Smooth muscle cell (in vitro differentiated cells): ENCODE data around the gene GALNT11. TPM values are rescaled to one million over a fixed set of nuclear protein-coding genes. Genes with fewer than 3 reads are reported as not detected.

ENCODE experiments used
- DNase-seq: peaks from one replicate; lab custom pipeline; 2025; ENCODE audit not compliant: unreplicated experiment; lab: John Stamatoyannopoulos, UW
- H2AFZ ChIP-seq: fragments of 200-600 bp; sonication (generic); 2 replicates; pipeline ENCODE4 v1.6.0; 2016; ENCODE audit warnings: antibody characterized with exemption, low read depth, mild to moderate bottlenecking
- H3F3A ChIP-seq: fragments of 200-600 bp; sonication (generic); 2 replicates; pipeline ENCODE4 v1.6.0; 2017; ENCODE audit warnings: antibody characterized with exemption, low read depth
- H3K27ac ChIP-seq: fragments of 200-600 bp; sonication (generic); 2 replicates; pipeline ENCODE4 v1.5.1; 2016; ENCODE audit warnings: low read depth, mild to moderate bottlenecking
- H3K27me3 ChIP-seq: fragments of 200-600 bp; sonication (generic); 2 replicates; pipeline ENCODE4 v1.6.1; 2016; ENCODE audit warnings: low read depth, mild to moderate bottlenecking
- H3K36me3 ChIP-seq: fragments of 200-600 bp; sonication (generic); 2 replicates; pipeline ENCODE4 v1.5.1; 2016; ENCODE audit warnings: low read depth
- H3K4me1 ChIP-seq: fragments of 200-600 bp; sonication (generic); 2 replicates; pipeline ENCODE4 v1.5.1; 2016; ENCODE audit warnings: low read depth
- H3K4me2 ChIP-seq: fragments of 200-600 bp; sonication (generic); 2 replicates; pipeline ENCODE4 v1.6.0; 2016; ENCODE audit warnings: mild to moderate bottlenecking
- H3K4me3 ChIP-seq: fragments of 200-600 bp; sonication (generic); 2 replicates; pipeline ENCODE4 v1.5.1; 2016; ENCODE audit warnings: mild to moderate bottlenecking
- H3K79me2 ChIP-seq: fragments of 200-600 bp; sonication (generic); 2 replicates; pipeline ENCODE4 v1.6.0; 2016; ENCODE audit warnings: low read depth, mild to moderate bottlenecking
- H3K9ac ChIP-seq: fragments of 200-600 bp; sonication (generic); 2 replicates; pipeline ENCODE4 v1.6.0; 2016; ENCODE audit warnings: low read depth
- H3K9me3 ChIP-seq: fragments of 200-600 bp; sonication (generic); replicated peaks from 2 replicates; pipeline ENCODE4 v1.5.1; 2016; ENCODE audit warnings: low read depth
- H4K20me1 ChIP-seq: fragments of 200-600 bp; sonication (generic); 2 replicates; pipeline ENCODE4 v1.6.0; 2016; ENCODE audit warnings: low read depth
- CTCF ChIP-seq: fragments of 200-600 bp; sonication (generic); IDR thresholded peaks from 2 replicates; pipeline ENCODE4 v1.5.1; 2017; ENCODE audit warnings: borderline replicate concordance, mild to moderate bottlenecking, antibody characterized with exemption; ENCODE audit not compliant: insufficient read depth, poor library complexity, severe bottlenecking
- WGBS: methylation state at CpG from one replicate; pipeline ENCODE4 v1.1.7; 2016; ENCODE audit warnings: low lambda C conversion rate; 5-methylcytosine and 5-hydroxymethylcytosine counted together
- polyA plus RNA-seq: library from polyadenylated mRNA; unstranded; fragments of >200 nt; fragmentation: Nextera tagmentation; extraction: Ambion mirVana; gene quantifications from 2 replicates; pipeline ENCODE4 v1.2.1, GENCODE V29; 2016
- total RNA-seq: library from RNA; depleted of rRNA; stranded (reverse); fragments of >200 nt; gene quantifications from 2 replicates; pipeline ENCODE4 v1.2.3, GENCODE V29; 2014

Gene GALNT11
- total and polyA plus RNA-seq, 2 experiments from 2014 or later, result 40.8 to 73.6 TPM

GRCh38 chr7:151982806-151983205 is 42.7 kb upstream of the GALNT11 start:
- Histone ChIP-seq H3K27me3 (no peaks in the 10 kb centered on the region), H3K4me2 (no peak overlapping the region), H3K9me3 (no peaks in the 10 kb centered on the region), H3K4me3 (no peak overlapping the region), H3K36me3 (no peaks in the 10 kb centered on the region), H3F3A (no peaks in the 10 kb centered on the region), H2AFZ (no peak overlapping the region), H4K20me1 (no peaks in the 10 kb centered on the region), H3K79me2 (no peaks in the 10 kb centered on the region), H3K9ac (no peak overlapping the region), H3K4me1 (no peaks in the 10 kb centered on the region), H3K27ac (no peak overlapping the region)
- no peak for DNase-seq
- WGBS, result 82% methylated on average over 5 of the region's 5 CpGs
- TF ChIP-seq CTCF, result no peak

GRCh38 chr7:151984612-151985011 is 40.9 kb upstream of the GALNT11 start:
- WGBS, result 80% methylated on average over 3 of the region's 3 CpGs
- no peaks in the 10 kb centered on the region for H3K79me2 ChIP-seq
- H3K4me1 ChIP-seq, result no peaks in the 10 kb centered on the region
- H3K4me2 ChIP-seq, result no peak overlapping the region
- no peaks in the 10 kb centered on the region for H3K27me3 ChIP-seq
- H3K27ac ChIP-seq, result no peak overlapping the region
- TF ChIP-seq CTCF, result no peak
- H3K9me3 ChIP-seq, result no peaks in the 10 kb centered on the region
- no peaks in the 10 kb centered on the region for H3K36me3 ChIP-seq
- no peak for DNase-seq
- no peak overlapping the region for H2AFZ ChIP-seq
- no peak overlapping the region for H3K9ac ChIP-seq
- no peaks in the 10 kb centered on the region for H4K20me1 ChIP-seq
- H3K4me3 ChIP-seq, result no peak overlapping the region
- H3F3A ChIP-seq, result no peaks in the 10 kb centered on the region

- WGBS, result 84% methylated on average over 18 of the region's 18 CpGs
- H4K20me1 ChIP-seq, result no peaks in the 10 kb centered on the region
- no peak overlapping the region for H3K9ac ChIP-seq
- no peaks in the 10 kb centered on the region for H3K27me3 ChIP-seq
- H3K36me3 ChIP-seq, result no peaks in the 10 kb centered on the region
- H3K79me2 ChIP-seq, result no peaks in the 10 kb centered on the region
- no peaks in the 10 kb centered on the region for H3K4me1 ChIP-seq
- H2AFZ ChIP-seq, result no peak overlapping the region
- DNase-seq, result no peak
- TF ChIP-seq CTCF, result no peak
- H3K9me3 ChIP-seq, result no peaks in the 10 kb centered on the region
- no peaks in the 10 kb centered on the region for H3F3A ChIP-seq
- H3K4me2 ChIP-seq, result no peak overlapping the region
- no peak overlapping the region for H3K4me3 ChIP-seq
- H3K27ac ChIP-seq, result no peak overlapping the region
Measured at GRCh38 chr7:151987748-151988529, 37.5 kb upstream of the GALNT11 start.

DNA sequence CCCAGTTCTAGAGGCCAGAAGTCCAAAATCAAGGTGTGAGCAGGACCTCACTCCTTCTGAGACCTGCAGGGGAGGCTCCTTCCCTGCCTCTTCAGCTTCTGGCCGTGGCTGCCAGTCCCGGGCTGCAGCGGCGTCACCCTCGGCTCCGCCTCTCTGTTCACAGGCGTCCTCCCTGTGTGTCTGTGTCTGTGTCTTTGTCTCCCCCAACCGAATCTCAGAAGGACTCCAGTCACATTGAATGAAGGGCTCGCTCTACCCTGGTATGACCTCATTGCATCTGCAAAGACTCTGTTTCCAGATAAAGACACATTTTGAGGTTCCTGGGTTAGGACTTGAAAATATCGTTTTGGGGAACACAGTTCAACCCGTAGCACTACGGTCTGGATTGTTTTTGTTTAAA is 33.1 kb upstream of the GALNT11 start:
- Histone ChIP-seq H4K20me1 (no peaks in the 10 kb centered on the region), H3K4me3 (no peak overlapping the region), H2AFZ (peak overlapping the region; percentile 74), H3K27ac (no peak overlapping the region), H3K27me3 (no peaks in the 10 kb centered on the region), H3K36me3 (no peaks in the 10 kb centered on the region), H3K4me1 (no peaks in the 10 kb centered on the region), H3K79me2 (no peaks in the 10 kb centered on the region), H3K9ac (no peak overlapping the region), H3F3A (no peaks in the 10 kb centered on the region), H3K4me2 (peak overlapping the region; percentile 66), H3K9me3 (no peaks in the 10 kb centered on the region)
- no peak for DNase-seq
- WGBS, result 29% methylated on average over 12 of the region's 12 CpGs
- TF ChIP-seq CTCF, result no peak
